GM12865 (cell line): ENCODE results near the gene DIS3.

Source experiments
- DNase-seq: peaks from one replicate; pipeline ENCODE4 v3.0.0; 2010; ENCODE audit warnings: low read depth
- H3K4me3 ChIP-seq: 2 replicates; pipeline ENCODE4 v1.5.1; 2011; ENCODE audit warnings: mild to moderate bottlenecking, low read depth, low read length, control low read depth
- CTCF ChIP-seq: IDR thresholded peaks from 2 replicates; pipeline ENCODE4 v1.5.1; 2011; ENCODE audit warnings: low read length, control low read depth, low read depth, inconsistent platforms; ENCODE audit not compliant: insufficient read depth; ENCODE audit errors: missing control alignments

DIS3 gene

GRCh38 chr13:72774019-72774418, 7.7 kb downstream of the DIS3 start:
- TF ChIP-seq CTCF: no peak
- DNase-seq: no peak
- H3K4me3 ChIP-seq: no peak overlapping the region

- no peak for TF ChIP-seq CTCF
- no peak for DNase-seq
Measured at GRCh38 chr13:72763411-72763810, 18.3 kb downstream of the DIS3 start.

GRCh38 chr13:72760189-72760588, 21.5 kb downstream of the DIS3 start:
- no peak overlapping the region for H3K4me3 ChIP-seq
- no peak for DNase-seq
- no peak for TF ChIP-seq CTCF

More at GRCh38 chr13:72763411-72763810, 18.3 kb downstream of the DIS3 start:
- H3K4me3 ChIP-seq: no peak overlapping the region

GRCh38 chr13:72757792-72758535, 23.7 kb downstream of the DIS3 start:
- H3K4me3 ChIP-seq: no peak overlapping the region
- no peak for DNase-seq
- no peak for TF ChIP-seq CTCF

- TF ChIP-seq CTCF: no peak
- no peak for DNase-seq
- no peak overlapping the region for H3K4me3 ChIP-seq
Measured at GRCh38 chr13:72754111-72754510, 27.6 kb downstream of the DIS3 start.

GRCh38 chr13:72751220-72751619, 30.5 kb downstream of the DIS3 start:
- TF ChIP-seq CTCF: no peak
- no peak overlapping the region for H3K4me3 ChIP-seq
- no peak for DNase-seq

GRCh38 chr13:72745260-72745659, 36.4 kb downstream of the DIS3 start:
- no peak for TF ChIP-seq CTCF
- H3K4me3 ChIP-seq: no peak overlapping the region
- no peak for DNase-seq
